GDM1 (cell line): ENCODE measurements around the gene CYB5A.

Source experiments
- DNase-seq: peaks from one replicate; lab custom pipeline; 2025; lab: John Stamatoyannopoulos, UW

CYB5A gene

GRCh38 chr18:74244554-74244953 is 47.2 kb downstream of the CYB5A start:
- DNase-seq = no peak

GRCh38 chr18:74243127-74243526 is 48.6 kb downstream of the CYB5A start:
- no peak for DNase-seq

- DNase-seq = no peak
Measured at GRCh38 chr18:74242438-74243096, 49.2 kb downstream of the CYB5A start.

- no peak for DNase-seq
Measured at GRCh38 chr18:74241970-74242369, 49.8 kb downstream of the CYB5A start.

- DNase-seq = no peak
Measured at GRCh38 chr18:74241426-74241825, 50.3 kb downstream of the CYB5A start.

- DNase-seq = no peak
Measured at GRCh38 chr18:74239567-74239966, 52.2 kb downstream of the CYB5A start.

GRCh38 chr18:74234326-74235171 is 57.2 kb downstream of the CYB5A start:
- DNase-seq = no peak

- no peak for DNase-seq
Measured at GRCh38 chr18:74233933-74234325, 57.8 kb downstream of the CYB5A start.

GRCh38 chr18:74230922-74231714 is 60.6 kb downstream of the CYB5A start:
- DNase-seq = no peak

- no peak for DNase-seq
Measured at GRCh38 chr18:74229891-74230290, 61.9 kb downstream of the CYB5A start.

GRCh38 chr18:74229005-74229404 is 62.8 kb downstream of the CYB5A start:
- DNase-seq = no peak

- no peak for DNase-seq
Measured at GRCh38 chr18:74228312-74228711, 63.5 kb downstream of the CYB5A start.

- no peak for DNase-seq
Measured at GRCh38 chr18:74226666-74227065, 65.1 kb downstream of the CYB5A start.

GRCh38 chr18:74226156-74226555 is 65.6 kb downstream of the CYB5A start:
- DNase-seq = no peak

GRCh38 chr18:74225193-74225840 is 66.4 kb downstream of the CYB5A start:
- no peak for DNase-seq

- no peak for DNase-seq
Measured at GRCh38 chr18:74222710-74223494, 68.9 kb downstream of the CYB5A start.

- DNase-seq = no peak
Measured at GRCh38 chr18:74221081-74221480, 70.7 kb downstream of the CYB5A start.

- no peak for DNase-seq
Measured at GRCh38 chr18:74219056-74219455, 72.7 kb downstream of the CYB5A start.

GRCh38 chr18:74217476-74218143 is 74.2 kb downstream of the CYB5A start:
- DNase-seq = no peak

GRCh38 chr18:74216661-74217110 is 75.1 kb downstream of the CYB5A start:
- DNase-seq = no peak

GRCh38 chr18:74215863-74216262 is 75.9 kb downstream of the CYB5A start:
- no peak for DNase-seq
